ENCODE results near the gene EVI5.
A peak's percentile ranks its signal among the peaks of the same experiment; 100 is the strongest.

Gene EVI5

DNA sequence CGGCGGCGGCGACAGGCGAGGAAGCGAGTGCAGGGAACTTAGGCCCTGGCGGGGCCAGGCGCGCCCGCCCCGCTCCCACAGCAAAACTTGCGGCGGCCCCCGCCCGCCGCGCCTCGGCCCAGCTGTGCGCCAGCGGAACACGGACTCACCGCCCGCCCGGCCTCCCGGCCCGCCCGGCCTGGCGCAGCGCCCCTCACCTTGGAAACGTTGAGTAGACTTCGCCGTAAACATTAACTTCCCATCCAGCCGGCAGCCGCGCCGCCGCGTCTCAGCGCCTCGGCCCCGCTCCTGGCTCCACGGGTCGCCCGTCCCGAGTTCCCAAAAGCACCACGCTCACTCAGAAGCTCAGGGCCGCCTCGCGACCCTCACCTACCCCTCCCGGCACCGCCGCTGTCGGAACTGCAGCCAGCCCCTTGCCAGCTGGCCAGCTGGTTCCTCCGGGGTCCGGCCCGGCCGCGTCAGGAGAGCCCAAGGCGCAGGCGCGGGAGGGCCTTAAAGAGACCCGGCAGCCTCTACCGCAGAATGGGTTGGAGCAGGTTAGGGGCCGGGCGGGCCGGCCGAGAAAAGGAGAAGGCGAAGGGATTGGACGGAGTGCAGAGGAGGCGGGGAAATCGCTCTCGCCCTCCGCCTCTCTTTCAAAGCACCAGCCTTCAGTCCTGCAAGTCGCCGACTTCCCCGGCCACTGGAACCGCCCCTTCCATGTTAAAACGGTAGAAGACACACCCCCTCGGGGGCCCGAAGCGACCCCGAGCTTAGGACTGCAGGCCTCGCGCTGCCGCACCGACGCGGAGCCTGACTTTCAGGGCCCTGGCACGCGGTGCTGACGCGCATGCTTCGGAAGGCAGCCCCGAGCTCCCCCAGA lies at the start of gene EVI5:
EVI5 (minus strand) TSS at position 470 of the 862 bp plus-strand sequence. CDS start 48,562 bp downstream, outside the sequence.
- peak; percentile 98 for DNase-seq

DNA sequence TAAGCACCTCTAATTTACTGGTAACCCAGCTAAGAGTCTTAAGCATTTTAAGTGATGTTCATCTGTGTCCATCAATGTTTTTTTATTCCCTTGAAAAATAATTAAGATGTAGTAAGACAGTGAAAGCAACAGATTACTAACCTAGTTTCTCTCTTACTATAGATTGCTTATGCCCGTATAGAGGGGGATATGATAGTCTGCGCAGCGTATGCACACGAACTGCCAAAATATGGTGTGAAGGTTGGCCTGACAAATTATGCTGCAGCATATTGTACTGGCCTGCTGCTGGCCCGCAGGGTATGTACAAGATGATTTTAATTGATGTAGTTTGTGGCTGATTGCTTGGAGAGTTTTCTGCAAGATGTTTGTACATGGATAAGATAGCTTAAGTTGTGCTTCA lies 49.7 kb upstream of the EVI5 start:
- DNase-seq = no peak

DNA sequence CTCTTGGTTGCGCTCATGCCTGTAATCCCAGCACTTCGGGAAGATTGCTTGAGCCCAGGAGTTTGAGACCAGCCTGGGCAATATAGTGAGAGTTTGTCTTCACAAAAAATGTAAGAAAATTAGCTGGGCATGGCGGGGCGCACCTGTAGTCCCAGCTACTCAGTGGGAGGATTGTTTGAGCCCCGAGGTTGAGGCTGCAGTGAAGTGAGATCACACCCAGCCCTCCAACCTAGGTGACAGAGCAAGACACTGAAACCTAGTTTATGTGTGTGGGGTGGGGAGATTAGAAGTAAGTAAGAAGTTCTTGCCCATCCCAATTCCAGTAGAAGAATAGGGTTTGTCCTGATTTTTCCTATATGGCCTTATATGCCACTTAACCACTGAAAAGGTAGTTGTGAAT lies 48.9 kb upstream of the EVI5 start:
- DNase-seq = no peak

DNA sequence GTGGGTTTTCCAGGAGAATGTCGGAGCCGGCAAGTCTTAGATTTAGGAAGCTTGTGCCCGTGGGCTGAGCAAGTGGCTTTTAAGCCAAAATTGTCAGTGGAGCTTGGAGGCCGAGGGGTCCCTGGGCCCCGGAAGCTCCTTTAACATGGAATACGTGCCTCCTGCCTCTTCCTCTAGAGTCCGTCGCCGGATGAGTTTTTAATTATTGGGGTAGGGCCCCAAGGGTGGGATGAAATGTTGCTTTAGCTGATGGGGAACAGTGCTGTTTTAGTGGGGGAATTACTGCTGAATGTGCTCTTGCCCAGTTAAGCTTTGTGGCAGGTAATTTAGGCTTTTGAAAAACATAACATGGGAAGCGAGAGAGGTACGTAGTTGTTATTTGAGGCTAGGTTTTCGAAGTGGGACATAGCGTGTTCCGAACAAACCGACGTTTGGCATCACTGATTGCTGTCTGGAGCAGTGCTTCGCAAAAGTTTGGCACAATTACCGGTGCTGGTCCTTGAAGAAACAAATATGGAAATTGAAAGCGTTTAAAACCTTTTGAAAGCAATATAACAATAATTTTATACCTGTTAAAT lies 47.7 kb upstream of the EVI5 start:
- peak; percentile 16 for DNase-seq

DNA sequence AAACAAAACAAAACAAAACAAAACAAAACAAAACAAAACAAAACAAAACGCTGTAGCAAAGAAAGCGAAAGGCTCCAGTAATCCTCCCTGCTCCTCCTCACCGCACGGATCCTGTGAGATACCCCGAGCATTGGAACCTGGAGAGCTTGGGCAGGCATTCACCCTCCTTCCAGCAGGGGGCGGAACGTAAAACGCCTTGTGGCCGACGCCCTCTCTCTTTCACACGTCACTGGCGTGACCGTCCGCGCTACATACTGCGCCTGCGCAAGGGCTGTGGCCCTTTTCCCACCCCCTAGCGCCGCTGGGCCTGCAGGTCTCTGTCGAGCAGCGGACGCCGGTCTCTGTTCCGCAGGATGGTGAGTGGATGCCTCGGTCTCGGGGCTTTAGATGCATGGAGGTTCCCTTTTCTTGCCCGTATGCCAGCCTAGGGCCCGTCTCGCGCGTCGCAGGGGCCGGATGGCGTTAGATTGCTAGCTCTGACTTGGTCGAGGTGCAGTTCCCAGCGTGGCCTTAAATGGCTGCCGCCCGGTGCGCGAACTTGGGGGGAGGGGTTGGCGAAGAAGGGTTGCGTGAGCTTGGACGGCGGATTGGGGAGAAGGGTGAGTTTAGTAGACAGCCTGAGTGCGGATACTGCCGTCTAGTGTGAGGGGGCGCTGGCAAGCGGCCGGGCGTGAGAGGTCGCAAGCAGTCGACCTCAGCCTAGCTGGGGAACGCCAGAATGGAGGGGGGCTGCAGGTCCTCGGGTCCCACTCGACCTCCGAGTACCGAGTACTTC lies 47.0 kb upstream of the EVI5 start, which contains the start of gene RPL5:
RPL5 (plus strand) TSS at position 279 of the 775 bp plus-strand sequence; CDS start at position 354, 75 bp downstream.
- peak; percentile 98 for DNase-seq

DNA sequence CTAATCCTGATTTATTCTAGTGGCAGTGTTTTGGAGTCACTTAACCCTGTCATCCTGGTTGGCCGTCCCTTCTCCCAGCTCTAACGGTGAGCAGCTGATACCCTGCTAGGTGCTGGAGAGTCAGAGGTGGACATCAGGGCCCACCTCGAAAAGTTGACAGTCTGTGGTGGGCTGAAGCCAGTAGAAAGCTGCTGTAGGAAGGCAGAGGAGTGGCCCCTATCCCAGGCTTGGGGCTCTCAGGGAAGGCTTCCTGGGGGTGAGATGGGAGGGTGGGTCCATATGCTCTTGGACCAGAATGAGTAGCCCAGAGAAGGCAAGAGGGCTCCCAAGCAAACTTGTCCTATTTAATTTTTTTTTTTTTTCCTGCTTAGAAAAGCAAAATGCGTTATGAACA lies 46.5 kb upstream of the EVI5 start:
- no peak for DNase-seq

DNA sequence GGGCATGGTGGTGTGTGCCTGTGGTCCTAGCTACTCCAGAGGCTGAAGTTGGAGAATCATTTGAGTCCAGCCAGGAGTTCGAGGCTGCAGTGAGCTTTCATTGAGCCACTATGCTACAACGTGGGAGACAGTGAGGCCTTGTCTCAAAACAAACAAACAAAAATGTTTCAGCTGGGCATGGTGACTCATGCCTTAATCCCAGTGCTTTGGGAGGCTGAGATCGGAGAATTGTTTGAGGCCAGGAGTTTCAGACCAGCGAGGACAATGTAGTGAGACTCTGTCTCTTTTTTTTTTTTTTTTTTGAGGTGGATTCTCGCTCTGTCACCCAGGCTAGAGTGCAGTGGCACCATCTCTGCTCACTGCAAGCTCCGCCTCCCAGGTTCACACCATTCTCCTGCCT lies 41.9 kb upstream of the EVI5 start:
- no peak for DNase-seq

DNA sequence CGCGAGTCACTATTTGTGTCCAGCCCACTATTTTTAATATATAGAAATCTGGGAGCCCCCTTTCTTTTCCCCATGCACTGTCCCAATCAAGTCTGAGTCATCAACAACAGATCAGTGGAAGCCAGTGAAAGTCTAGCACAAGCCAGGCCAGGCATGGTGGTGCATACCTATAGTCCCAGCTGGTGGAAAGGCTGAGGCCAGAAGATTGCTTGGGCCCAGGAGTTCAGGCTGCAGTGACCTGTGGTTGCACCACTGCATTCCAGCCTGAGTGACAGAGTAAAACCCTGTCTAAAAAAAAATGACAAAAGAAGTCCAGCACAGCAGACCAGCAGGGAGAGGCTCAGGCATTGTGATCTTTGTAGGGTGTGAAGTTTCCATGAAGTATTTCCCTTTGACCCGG lies 38.0 kb upstream of the EVI5 start:
- peak; percentile 52 for DNase-seq

DNA sequence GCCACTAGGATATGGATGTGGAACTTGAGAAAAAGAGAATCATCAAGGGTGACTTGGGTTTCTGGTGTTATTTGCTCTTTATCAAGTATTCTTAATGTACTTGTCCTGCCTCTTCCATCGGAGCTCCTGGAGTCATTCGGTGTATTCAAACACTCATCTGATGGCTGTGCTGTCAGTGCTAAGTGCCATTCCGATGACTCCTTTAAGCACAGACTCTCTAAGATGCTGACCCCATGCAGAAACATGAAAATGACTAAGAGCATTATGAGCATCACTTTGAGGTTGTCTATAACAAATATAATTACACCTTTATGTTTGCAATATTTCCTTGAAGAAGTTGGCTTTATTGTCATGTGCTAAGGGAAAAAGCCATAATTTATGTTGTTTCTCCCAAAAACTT lies 35.6 kb upstream of the EVI5 start:
- DNase-seq = no peak

DNA sequence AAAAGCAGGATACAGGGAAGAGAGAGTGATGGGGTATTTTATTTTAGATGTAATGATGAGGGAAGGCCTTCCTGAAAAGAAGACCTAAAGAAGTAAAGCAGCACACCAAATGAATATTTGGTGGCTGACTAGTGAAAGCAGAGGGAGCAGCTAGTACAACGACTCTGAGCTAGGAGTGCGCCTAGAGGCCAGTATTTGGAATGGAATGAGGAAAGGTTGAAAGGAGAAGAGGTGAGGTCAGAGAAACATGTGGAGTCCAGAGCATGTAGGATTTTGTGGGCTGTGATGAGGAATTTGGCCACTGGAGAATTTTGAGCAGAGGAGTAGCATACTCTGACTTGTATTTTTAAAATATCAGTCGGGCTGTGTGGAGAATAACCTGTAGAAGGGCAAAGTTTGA lies 35.1 kb upstream of the EVI5 start:
- DNase-seq = no peak

DNA sequence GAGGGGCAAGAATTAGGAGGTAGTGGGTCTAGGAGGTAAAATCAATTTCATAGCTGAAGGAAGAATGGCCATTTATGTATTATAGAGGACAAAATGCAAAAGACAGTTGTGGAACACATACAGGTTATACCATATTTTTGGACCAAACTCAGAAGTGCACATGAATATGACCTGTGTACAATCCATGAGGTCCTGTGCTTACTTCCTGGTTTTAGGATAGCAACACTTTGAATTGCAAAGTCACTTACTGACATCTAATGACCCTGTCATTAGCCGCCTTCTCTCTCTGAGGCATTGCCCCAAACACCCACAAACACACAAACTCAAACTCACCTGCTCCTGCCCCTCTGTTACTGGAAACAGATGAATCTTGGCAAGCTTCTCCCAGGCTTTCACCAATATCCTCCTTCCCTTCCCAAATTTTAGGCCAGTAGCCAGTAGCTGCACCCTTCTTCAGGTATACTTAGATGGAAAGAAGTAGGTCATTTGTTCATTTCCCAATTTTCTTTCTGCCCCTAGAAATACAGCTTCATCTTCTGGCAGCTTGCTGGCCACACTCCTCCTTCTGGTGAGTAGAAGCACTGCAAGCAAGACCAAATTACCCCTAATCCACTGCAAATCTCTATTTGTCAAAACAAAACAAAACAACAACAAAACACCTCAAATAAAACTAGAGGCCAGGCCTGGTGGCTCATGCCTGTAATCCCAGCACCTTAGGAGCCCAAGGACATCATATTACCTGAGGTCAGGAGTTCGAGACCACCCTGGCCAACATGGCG lies 33.3 kb upstream of the EVI5 start:
- peak; percentile 56 for DNase-seq

DNA sequence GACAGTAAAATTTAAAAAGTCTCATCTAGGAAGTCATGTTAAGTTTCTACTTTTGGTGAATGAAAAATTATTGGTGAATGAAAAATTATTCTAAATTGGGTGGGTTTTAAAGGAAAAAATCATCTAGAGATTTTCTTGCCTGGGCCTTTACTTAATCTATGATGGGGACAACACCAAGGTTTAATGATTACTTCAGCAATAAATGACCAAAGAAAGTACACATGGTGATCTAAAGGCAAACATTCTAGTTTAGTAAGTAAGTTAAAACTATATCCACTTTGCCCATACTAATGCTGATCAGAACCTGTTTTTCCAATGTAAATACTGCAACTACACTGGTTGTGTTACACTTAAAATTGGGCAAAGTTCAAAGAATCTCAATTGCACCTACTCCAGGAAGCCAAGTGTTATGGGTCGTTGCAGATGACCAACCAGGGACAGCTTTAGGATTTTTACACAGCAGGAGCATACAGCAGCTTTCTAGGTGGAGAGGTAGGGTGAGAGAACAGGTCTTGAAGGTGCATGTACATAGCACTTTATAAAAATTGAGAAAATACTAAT lies 32.3 kb upstream of the EVI5 start:
- DNase-seq = no peak

DNA sequence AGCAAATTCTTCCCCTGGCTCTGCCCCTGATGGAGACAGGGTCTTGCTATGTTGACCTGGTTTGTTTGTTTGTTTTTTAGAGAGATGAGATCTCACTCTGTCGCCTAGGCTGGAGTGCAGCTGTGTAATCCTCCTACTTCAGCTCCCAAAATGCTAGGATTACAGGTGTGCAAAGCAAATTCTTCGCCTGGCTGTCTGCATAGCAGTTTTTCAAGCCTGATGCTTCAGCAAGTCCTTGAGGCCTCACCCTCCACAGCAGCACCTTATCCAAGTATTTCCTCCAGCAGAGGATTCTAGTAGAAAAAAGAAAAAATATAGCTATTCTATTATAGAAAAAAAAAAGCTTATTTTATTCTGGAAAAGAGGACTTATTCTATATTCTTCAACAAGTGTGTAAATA lies 31.8 kb upstream of the EVI5 start:
- DNase-seq = no peak

DNA sequence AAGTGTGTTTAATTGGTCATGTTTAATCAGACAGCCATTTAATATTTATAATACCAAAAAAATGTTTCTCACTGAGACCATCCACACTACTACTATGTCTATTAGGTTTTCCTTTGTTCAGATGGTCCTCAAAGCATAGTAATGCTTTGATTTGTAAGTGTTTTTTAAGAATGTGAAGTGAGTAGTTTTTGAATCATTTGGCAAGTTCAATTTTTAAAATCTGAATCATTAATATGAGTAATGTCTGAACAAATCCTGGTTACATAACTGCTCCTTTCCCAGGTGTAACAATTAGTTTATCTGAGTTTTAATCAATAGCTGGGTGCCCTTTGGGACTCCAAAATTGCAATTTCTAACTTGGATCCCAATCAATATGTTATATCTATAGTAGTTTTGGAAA lies 23.5 kb upstream of the EVI5 start:
- DNase-seq = no peak

DNA sequence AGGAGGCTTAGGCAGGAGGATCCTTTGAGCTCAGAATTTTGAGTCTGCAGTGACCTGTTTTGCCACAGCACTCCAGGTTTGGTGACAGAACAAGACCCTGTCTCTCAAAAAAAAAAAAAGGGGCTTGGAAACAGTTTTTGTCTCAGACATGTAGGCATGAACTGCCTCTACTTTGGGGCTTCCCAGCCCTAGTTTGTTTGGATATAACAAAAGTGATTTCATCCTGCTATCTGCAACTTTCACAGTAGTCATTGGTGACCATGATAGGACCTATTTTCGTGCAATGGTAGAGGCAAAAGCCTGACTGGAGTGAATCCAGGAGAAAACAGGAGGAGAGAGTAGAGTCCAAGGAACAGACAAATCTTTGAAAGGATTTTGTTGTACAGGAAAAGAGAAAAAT lies 20.3 kb upstream of the EVI5 start:
- no peak for DNase-seq

DNA sequence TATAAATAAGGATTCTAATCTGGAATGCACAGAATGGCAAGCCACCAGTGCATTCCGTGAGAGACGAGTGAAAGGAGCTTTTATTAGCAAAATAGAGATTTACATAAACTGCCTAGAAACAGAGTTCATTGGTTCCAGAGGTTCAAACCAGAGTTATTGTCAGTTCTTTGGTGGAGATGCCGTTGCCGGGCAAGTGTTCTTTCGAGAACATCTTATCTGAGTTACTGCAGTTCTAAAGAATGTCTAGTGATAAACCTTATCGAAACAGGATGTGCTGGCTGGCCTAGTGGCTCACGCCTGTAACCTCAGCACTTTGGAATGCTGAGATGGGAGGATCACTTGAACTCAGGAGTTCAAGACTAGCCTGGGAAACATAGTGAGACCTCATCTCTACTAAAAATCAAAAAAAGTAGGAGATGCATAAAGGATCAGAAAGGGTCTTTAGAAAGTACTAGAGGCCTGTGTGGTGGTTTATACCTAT lies 19.9 kb upstream of the EVI5 start:
- peak; percentile 48 for DNase-seq

DNA sequence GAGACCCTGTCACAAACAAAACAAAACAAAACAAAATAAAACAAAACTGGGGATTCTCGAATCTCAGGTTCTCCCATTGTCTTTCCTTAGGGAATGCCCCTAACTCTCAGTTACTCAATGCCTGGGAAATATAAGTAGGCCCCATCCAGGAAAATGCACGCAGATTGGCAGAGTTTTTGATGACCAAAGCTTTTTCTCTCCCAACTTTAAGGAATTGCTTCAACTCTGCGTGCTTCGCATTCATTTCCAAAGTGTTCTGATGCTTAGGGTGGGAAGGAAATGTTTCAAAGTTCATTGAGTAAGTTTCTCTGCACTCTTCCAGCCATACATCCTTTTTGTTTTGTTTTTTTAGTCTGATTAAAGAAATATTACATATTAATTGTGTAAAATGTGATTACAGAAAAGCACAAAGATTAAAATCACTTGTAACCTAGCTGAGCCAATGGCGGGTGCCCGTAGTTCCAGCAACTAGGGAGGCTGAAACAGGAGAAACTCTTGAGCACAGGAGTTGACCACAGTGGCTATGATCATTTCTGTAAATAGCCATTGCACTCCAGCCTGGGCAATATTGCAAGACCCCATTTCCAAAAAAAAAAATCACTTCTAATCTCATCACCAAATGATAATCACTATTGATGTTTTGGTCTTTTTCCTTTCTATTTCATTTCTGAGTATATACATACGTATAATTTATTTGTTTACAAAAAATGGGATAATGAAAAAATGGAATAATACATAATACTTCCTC lies 18.4 kb upstream of the EVI5 start:
- DNase-seq = no peak

DNA sequence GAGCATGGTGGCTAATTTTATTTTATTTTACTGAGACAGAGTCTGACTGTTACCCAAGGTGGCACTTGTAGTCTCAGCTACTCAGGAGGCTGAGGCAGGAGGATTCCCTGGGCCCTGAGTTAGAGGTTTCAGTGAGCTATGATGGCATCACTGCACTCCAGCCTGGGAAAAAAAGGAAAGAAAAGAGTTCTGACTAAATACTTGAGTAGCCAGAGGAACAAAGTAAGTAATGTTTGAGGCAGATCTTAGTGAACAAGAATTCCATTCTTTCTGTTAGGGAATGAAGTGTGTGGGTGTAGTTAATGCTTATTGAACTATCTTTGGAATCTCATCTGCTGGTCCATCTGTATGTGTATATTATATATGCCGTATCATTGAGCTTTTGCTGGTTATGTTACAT lies 13.1 kb upstream of the EVI5 start:
- no peak for DNase-seq

DNA sequence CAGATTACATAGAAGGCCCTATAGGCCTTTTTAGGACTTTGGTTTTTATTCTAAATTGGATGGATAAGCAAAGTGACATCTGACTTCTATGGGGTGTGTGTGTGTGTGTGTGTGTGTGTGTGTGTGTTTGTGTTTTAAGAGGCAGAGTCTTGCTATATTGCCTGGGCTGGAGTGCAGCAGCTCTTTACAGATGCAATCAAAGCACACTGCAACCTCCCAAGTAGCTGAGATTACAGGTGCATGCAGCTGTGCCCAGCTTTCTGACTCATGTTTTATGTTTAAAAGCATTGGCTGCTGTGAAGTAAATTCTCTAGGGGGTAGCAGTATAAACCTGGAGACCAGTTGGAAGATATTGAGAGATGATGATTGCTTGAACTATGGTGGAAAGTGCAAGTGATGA lies 12.4 kb upstream of the EVI5 start:
- DNase-seq = no peak

DNA sequence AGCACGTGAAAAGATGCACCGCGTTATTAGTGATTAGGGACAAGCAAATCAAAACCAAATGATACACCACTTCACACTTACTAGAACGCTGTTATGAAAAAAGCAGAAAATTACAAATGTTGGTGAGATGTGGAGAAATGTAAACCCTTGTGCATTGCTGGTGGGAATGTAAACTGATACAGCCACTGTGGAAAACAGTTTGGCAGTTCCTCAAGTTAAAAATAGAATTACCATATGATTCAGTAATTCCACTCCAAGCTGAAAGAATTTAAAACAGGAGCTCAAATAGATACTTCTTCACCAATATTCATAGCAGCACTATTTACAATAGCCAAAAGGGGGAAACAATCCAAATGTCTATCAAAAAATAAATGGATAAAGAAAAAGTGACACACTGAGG lies 10.3 kb upstream of the EVI5 start:
- DNase-seq = no peak

DNA sequence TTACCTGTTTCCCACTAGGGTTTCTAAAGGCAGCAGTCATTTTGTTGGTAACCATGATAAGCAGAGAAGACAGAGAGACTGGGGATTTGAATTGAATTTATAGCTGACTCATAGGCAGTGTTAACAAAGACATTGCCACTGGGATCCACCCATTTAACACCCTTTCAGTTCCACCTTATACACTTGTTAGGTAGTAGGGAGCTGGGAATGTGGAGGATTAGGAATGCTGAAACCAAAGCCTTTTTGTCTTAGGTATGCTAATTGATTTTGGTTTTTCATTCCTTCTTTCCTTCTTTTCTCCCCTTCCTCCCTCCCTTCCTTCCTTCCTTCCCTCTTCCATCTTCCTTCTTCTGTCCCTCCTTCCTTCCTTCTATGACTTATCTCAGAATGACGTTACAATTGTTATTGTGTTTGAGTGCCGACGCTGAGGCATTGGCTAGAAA lies 7.5 kb upstream of the EVI5 start:
- no peak for DNase-seq
